Measurements from ENCODE around the gene SMAD3.

DNA sequence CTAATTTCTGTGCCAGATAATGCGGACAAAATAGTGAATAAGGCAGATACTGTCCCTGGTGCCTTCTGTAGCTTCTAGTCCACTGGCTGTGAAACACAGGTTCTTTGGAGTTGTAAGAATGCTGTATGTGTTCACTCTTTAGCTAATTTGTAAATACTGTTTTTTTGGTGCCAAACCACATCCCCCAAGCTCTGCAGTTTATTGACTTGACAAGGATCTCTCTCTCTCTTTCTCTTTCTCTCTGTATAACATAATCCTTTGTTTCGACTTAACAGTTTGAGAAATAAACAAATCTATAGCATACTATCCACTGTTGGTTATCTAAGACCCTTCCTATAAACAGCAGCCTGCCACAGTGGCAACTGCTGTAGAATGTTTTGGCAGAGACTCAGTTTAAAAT is 7.6 kb downstream of the SMAD3 start:
- TF ChIP-seq POLR2AphosphoS5 (IDR thresholded peaks at IDR 0.05; ENCODE audit: insufficient read depth in 1 of 2, low read depth in 1 of 2), result no peak
- TF ChIP-seq CTCF (IDR thresholded peaks at IDR 0.05), result no peak
- TF ChIP-seq POLR2A (IDR thresholded peaks at IDR 0.05), result no peak
